ENCODE results near the gene SETBP1.

The SETBP1 gene

GRCh38 chr18:44900627-44901026, 219.9 kb downstream of the SETBP1 start:
- H3K27ac ChIP-seq (ENCODE audit: low read depth, low read length, severe bottlenecking), result no peak overlapping the region
- WGBS, 2 experiments (ENCODE audit: insufficient coverage in 2 of 2), result 85 to 100% methylated on average over 1 to 3 of the region's 3 CpGs

GRCh38 chr18:44901283-44901682, 220.6 kb downstream of the SETBP1 start:
- Histone ChIP-seq H3K27ac (ENCODE audit: low read depth, low read length, severe bottlenecking) (no peak overlapping the region), H3K4me3 (ENCODE audit: extremely low read depth, insufficient read depth, low read length, poor library complexity, severe bottlenecking) (no peak overlapping the region), H3K9me3 (ENCODE audit: control insufficient read depth, low read length) (no peaks in the 10 kb centered on the region), H3K36me3 (ENCODE audit: control insufficient read depth, insufficient read depth, low read length) (no peaks in the 10 kb centered on the region), H3K4me1 (ENCODE audit: control insufficient read depth, insufficient read depth, low read length, poor library complexity, severe bottlenecking) (no peaks in the 10 kb centered on the region)
- WGBS, 2 experiments (ENCODE audit: insufficient coverage in 2 of 2), result 100% methylated on average over 1 of the region's 2 CpGs

More at GRCh38 chr18:44900627-44901026, 219.9 kb downstream of the SETBP1 start:
- Histone ChIP-seq H3K36me3 (ENCODE audit: control insufficient read depth, insufficient read depth, low read length) (no peaks in the 10 kb centered on the region), H3K4me1 (ENCODE audit: control insufficient read depth, insufficient read depth, low read length, poor library complexity, severe bottlenecking) (no peaks in the 10 kb centered on the region), H3K9me3 (ENCODE audit: control insufficient read depth, low read length) (no peaks in the 10 kb centered on the region), H3K4me3 (ENCODE audit: extremely low read depth, insufficient read depth, low read length, poor library complexity, severe bottlenecking) (no peak overlapping the region)

GRCh38 chr18:44903327-44903726, 222.6 kb downstream of the SETBP1 start:
- Histone ChIP-seq H3K27ac (ENCODE audit: low read depth, low read length, severe bottlenecking) (no peak overlapping the region), H3K4me1 (ENCODE audit: control insufficient read depth, insufficient read depth, low read length, poor library complexity, severe bottlenecking) (no peaks in the 10 kb centered on the region), H3K4me3 (ENCODE audit: extremely low read depth, insufficient read depth, low read length, poor library complexity, severe bottlenecking) (no peak overlapping the region), H3K9me3 (ENCODE audit: control insufficient read depth, low read length) (no peaks in the 10 kb centered on the region), H3K36me3 (ENCODE audit: control insufficient read depth, insufficient read depth, low read length) (no peaks in the 10 kb centered on the region)
- WGBS, 2 experiments (ENCODE audit: insufficient coverage in 2 of 2), result 83% methylated on average over 1 of the region's 2 CpGs; no CpG with 5 or more reads in 1 of the 2 experiments

GRCh38 chr18:44904768-44905167, 224.1 kb downstream of the SETBP1 start:
- no CpG with 5 or more reads among the region's 2 CpGs for WGBS, 2 experiments (ENCODE audit: insufficient coverage in 2 of 2)
- Histone ChIP-seq H3K9me3 (ENCODE audit: control insufficient read depth, low read length) (no peaks in the 10 kb centered on the region), H3K36me3 (ENCODE audit: control insufficient read depth, insufficient read depth, low read length) (no peaks in the 10 kb centered on the region), H3K27ac (ENCODE audit: low read depth, low read length, severe bottlenecking) (no peak overlapping the region), H3K4me3 (ENCODE audit: extremely low read depth, insufficient read depth, low read length, poor library complexity, severe bottlenecking) (no peak overlapping the region), H3K4me1 (ENCODE audit: control insufficient read depth, insufficient read depth, low read length, poor library complexity, severe bottlenecking) (no peaks in the 10 kb centered on the region)

- 89 to 95% methylated on average over 4 to 5 of the region's 5 CpGs for WGBS, 2 experiments (ENCODE audit: insufficient coverage in 2 of 2)
- H3K9me3 ChIP-seq (ENCODE audit: control insufficient read depth, low read length), result no peaks in the 10 kb centered on the region
- H3K4me1 ChIP-seq (ENCODE audit: control insufficient read depth, insufficient read depth, low read length, poor library complexity, severe bottlenecking), result no peaks in the 10 kb centered on the region
- H3K4me3 ChIP-seq (ENCODE audit: extremely low read depth, insufficient read depth, low read length, poor library complexity, severe bottlenecking), result no peak overlapping the region
- H3K36me3 ChIP-seq (ENCODE audit: control insufficient read depth, insufficient read depth, low read length), result no peaks in the 10 kb centered on the region
- H3K27ac ChIP-seq (ENCODE audit: low read depth, low read length, severe bottlenecking), result no peak overlapping the region
Observed at GRCh38 chr18:44909191-44909719, 228.6 kb downstream of the SETBP1 start.

- no peaks in the 10 kb centered on the region for H3K4me1 ChIP-seq (ENCODE audit: control insufficient read depth, insufficient read depth, low read length, poor library complexity, severe bottlenecking)
- H3K9me3 ChIP-seq (ENCODE audit: control insufficient read depth, low read length), result no peaks in the 10 kb centered on the region
- 84 to 100% methylated on average over 2 of the region's 4 CpGs for WGBS, 2 experiments (ENCODE audit: insufficient coverage in 2 of 2)
- H3K4me3 ChIP-seq (ENCODE audit: extremely low read depth, insufficient read depth, low read length, poor library complexity, severe bottlenecking), result no peak overlapping the region
- no peak overlapping the region for H3K27ac ChIP-seq (ENCODE audit: low read depth, low read length, severe bottlenecking)
- H3K36me3 ChIP-seq (ENCODE audit: control insufficient read depth, insufficient read depth, low read length), result no peaks in the 10 kb centered on the region
Observed at GRCh38 chr18:44911260-44911659, 230.6 kb downstream of the SETBP1 start.

- 100% methylated on average over 1 of the region's 3 CpGs; no CpG with 5 or more reads in 1 of the 2 experiments for WGBS, 2 experiments (ENCODE audit: insufficient coverage in 2 of 2)
Observed at GRCh38 chr18:44911773-44912172, 231.1 kb downstream of the SETBP1 start.

GRCh38 chr18:44912740-44913478, 232.2 kb downstream of the SETBP1 start:
- Histone ChIP-seq H3K9me3 (ENCODE audit: control insufficient read depth, low read length) (no peaks in the 10 kb centered on the region), H3K27ac (ENCODE audit: low read depth, low read length, severe bottlenecking) (no peak overlapping the region), H3K4me3 (ENCODE audit: extremely low read depth, insufficient read depth, low read length, poor library complexity, severe bottlenecking) (no peak overlapping the region), H3K4me1 (ENCODE audit: control insufficient read depth, insufficient read depth, low read length, poor library complexity, severe bottlenecking) (no peaks in the 10 kb centered on the region), H3K36me3 (ENCODE audit: control insufficient read depth, insufficient read depth, low read length) (no peaks in the 10 kb centered on the region)
- 97 to 100% methylated on average over 1 to 4 of the region's 6 CpGs for WGBS, 2 experiments (ENCODE audit: insufficient coverage in 2 of 2)

More at GRCh38 chr18:44911773-44912172, 231.1 kb downstream of the SETBP1 start:
- no peak overlapping the region for H3K4me3 ChIP-seq (ENCODE audit: extremely low read depth, insufficient read depth, low read length, poor library complexity, severe bottlenecking)
- no peaks in the 10 kb centered on the region for H3K4me1 ChIP-seq (ENCODE audit: control insufficient read depth, insufficient read depth, low read length, poor library complexity, severe bottlenecking)
- no peaks in the 10 kb centered on the region for H3K36me3 ChIP-seq (ENCODE audit: control insufficient read depth, insufficient read depth, low read length)
- no peaks in the 10 kb centered on the region for H3K9me3 ChIP-seq (ENCODE audit: control insufficient read depth, low read length)
- H3K27ac ChIP-seq (ENCODE audit: low read depth, low read length, severe bottlenecking), result no peak overlapping the region

- Histone ChIP-seq H3K27ac (ENCODE audit: low read depth, low read length, severe bottlenecking) (no peak overlapping the region), H3K36me3 (ENCODE audit: control insufficient read depth, insufficient read depth, low read length) (no peaks in the 10 kb centered on the region), H3K9me3 (ENCODE audit: control insufficient read depth, low read length) (no peaks in the 10 kb centered on the region), H3K4me1 (ENCODE audit: control insufficient read depth, insufficient read depth, low read length, poor library complexity, severe bottlenecking) (no peaks in the 10 kb centered on the region), H3K4me3 (ENCODE audit: extremely low read depth, insufficient read depth, low read length, poor library complexity, severe bottlenecking) (no peak overlapping the region)
- WGBS, 2 experiments (ENCODE audit: insufficient coverage in 2 of 2), result 97 to 100% methylated on average over 3 to 4 of the region's 5 CpGs
Observed at GRCh38 chr18:44914028-44914427, 233.3 kb downstream of the SETBP1 start.

GRCh38 chr18:44915213-44915612, 234.5 kb downstream of the SETBP1 start:
- no peak overlapping the region for H3K27ac ChIP-seq (ENCODE audit: low read depth, low read length, severe bottlenecking)
- no peaks in the 10 kb centered on the region for H3K4me1 ChIP-seq (ENCODE audit: control insufficient read depth, insufficient read depth, low read length, poor library complexity, severe bottlenecking)
- no peak overlapping the region for H3K4me3 ChIP-seq (ENCODE audit: extremely low read depth, insufficient read depth, low read length, poor library complexity, severe bottlenecking)
- no peaks in the 10 kb centered on the region for H3K9me3 ChIP-seq (ENCODE audit: control insufficient read depth, low read length)
- WGBS, 2 experiments (ENCODE audit: insufficient coverage in 2 of 2), result 83 to 100% methylated on average over 1 of the region's 2 CpGs
- H3K36me3 ChIP-seq (ENCODE audit: control insufficient read depth, insufficient read depth, low read length), result no peaks in the 10 kb centered on the region

- H3K4me1 ChIP-seq (ENCODE audit: control insufficient read depth, insufficient read depth, low read length, poor library complexity, severe bottlenecking), result no peaks in the 10 kb centered on the region
- H3K4me3 ChIP-seq (ENCODE audit: extremely low read depth, insufficient read depth, low read length, poor library complexity, severe bottlenecking), result no peak overlapping the region
- no peaks in the 10 kb centered on the region for H3K9me3 ChIP-seq (ENCODE audit: control insufficient read depth, low read length)
- no peak overlapping the region for H3K27ac ChIP-seq (ENCODE audit: low read depth, low read length, severe bottlenecking)
- H3K36me3 ChIP-seq (ENCODE audit: control insufficient read depth, insufficient read depth, low read length), result no peaks in the 10 kb centered on the region
- WGBS, 2 experiments (ENCODE audit: insufficient coverage in 2 of 2), result 100% methylated on average over 1 of the region's 2 CpGs
Observed at GRCh38 chr18:44915661-44916060, 235.0 kb downstream of the SETBP1 start.

Data from mesodermal cell (in vitro differentiated cells).